ENCODE results near the gene ELL. TPM values are rescaled to one million over a fixed set of nuclear protein-coding genes. Genes with fewer than 3 reads are reported as not detected.

ELL gene
- total and polyA plus RNA-seq, 9 of the 15 experiments (the other 6 are each of a cell fraction or from before 2014, with no cell fraction given): 0.24 to 22.5 (median 4.1) TPM

- TF ChIP-seq PBX2 (CRISPR knock-in tag; IDR thresholded peaks at IDR 0.05; ENCODE audit: low read depth) (no peak), PBX2 (tag; conservative IDR thresholded peaks at IDR 0.05; ENCODE audit: low read depth) (peak; percentile 64; the same call in 1 of the 2 replicates), KLF13 (tag; IDR thresholded peaks at IDR 0.05; ENCODE audit: borderline replicate concordance, low read depth) (no peak), HNRNPH1 (optimal IDR thresholded peaks at IDR 0.05; ENCODE audit: low read depth, low read length) (no peak), ZNF589 (CRISPR knock-in tag; IDR thresholded peaks at IDR 0.05; ENCODE audit: low read depth) (no peak), PYGO2 (tag; IDR thresholded peaks at IDR 0.05) (no peak), ZNF311 (CRISPR knock-in tag; IDR thresholded peaks at IDR 0.05) (peak; percentile 46; the same call in 1 of the 2 replicates), PHF8 (IDR thresholded peaks at IDR 0.05; ENCODE audit: borderline replicate concordance, low read length) (no peak), PCBP2 (IDR thresholded peaks at IDR 0.05; ENCODE audit: low read depth, low read length, poor library complexity, severe bottlenecking) (no peak), PATZ1 (CRISPR knock-in tag; IDR thresholded peaks at IDR 0.05; ENCODE audit: borderline replicate concordance) (no peak), KDM5B (IDR thresholded peaks at IDR 0.05; ENCODE audit: insufficient replicate concordance, low read depth, low read length) (no peak), MIER1 (IDR thresholded peaks at IDR 0.05; ENCODE audit: low read depth) (no peak), SOX6 (IDR thresholded peaks at IDR 0.05) (no peak), MEF2D (tag; conservative IDR thresholded peaks at IDR 0.05; ENCODE audit: low read depth) (peak; percentile 13; the same call in 1 of the 2 replicates), COPS2 (conservative IDR thresholded peaks at IDR 0.05) (no peak)
- TF ChIP-seq, protein P1, sequence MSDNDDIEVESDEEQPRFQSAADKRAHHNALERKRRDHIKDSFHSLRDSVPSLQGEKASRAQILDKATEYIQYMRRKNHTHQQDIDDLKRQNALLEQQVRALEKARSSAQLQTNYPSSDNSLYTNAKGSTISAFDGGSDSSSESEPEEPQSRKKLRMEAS (CRISPR knock-in tag; IDR thresholded peaks at IDR 0.05): no peak
- TF ChIP-seq, protein P2, sequence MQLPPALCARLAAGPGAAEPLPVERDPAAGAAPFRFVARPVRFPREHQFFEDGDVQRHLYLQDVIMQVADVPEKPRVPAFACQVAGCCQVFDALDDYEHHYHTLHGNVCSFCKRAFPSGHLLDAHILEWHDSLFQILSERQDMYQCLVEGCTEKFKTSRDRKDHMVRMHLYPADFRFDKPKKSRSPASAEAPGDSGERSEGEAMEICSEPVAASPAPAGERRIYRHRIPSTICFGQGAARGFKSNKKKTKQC (CRISPR knock-in tag; IDR thresholded peaks at IDR 0.05): no peak
- TF ChIP-seq, protein P3, sequence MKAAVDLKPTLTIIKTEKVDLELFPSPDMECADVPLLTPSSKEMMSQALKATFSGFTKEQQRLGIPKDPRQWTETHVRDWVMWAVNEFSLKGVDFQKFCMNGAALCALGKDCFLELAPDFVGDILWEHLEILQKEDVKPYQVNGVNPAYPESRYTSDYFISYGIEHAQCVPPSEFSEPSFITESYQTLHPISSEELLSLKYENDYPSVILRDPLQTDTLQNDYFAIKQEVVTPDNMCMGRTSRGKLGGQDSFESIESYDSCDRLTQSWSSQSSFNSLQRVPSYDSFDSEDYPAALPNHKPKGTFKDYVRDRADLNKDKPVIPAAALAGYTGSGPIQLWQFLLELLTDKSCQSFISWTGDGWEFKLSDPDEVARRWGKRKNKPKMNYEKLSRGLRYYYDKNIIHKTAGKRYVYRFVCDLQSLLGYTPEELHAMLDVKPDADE (conservative IDR thresholded peaks at IDR 0.05; ENCODE audit: control insufficient read depth, low read depth, low read length): no peak; the same call in none of the 2 replicates
Measured at GRCh38 chr19:18439025-18439909, 82.6 kb downstream of the ELL start (continued).
